ENCODE measurements around the gene DAB1. TPM values are rescaled to one million over a fixed set of nuclear protein-coding genes. Genes with fewer than 3 reads are reported as not detected.
A peak's percentile ranks its signal among the peaks of the same experiment; 100 is the strongest.

Gene DAB1
- total RNA-seq, 1 donor from 2014 or later, result not detected

DNA sequence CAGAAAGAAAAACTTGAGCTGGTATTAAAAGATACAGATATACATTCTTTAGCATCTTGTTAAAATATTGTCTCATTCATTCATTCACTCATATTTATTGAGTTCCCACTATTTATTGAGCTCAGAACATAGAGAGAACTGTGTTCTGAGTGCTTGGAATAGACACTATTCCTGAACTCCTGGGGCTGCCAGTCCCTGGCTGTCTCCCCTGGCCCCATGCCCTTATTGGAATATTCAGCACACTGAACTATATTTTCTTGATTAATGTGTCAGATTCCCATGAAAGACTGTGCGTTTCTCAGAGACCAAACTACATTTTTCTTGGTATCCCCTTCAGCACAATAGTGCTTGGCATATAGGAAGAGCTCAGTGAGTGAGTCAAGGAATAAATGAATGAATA is 44.0 kb upstream of the DAB1 start:
- Mint-ChIP-seq H3K4me3 (ENCODE audit: unreplicated experiment) (no peak overlapping the region), H3K36me3 (ENCODE audit: low read depth) (no peaks in the 10 kb centered on the region), H3K9me3 (ENCODE audit: low read depth) (no peaks in the 10 kb centered on the region), H3K4me1 (ENCODE audit: low read depth) (peaks cover 42% of the 10 kb centered on the region), H3K27me3 (ENCODE audit: low read depth) (no peaks in the 10 kb centered on the region), H3K27ac (ENCODE audit: unreplicated experiment) (peak overlapping the region; percentile 38)
- DNase-seq (ENCODE audit: low spot score), result no peak
- TF ChIP-seq, protein P1, sequence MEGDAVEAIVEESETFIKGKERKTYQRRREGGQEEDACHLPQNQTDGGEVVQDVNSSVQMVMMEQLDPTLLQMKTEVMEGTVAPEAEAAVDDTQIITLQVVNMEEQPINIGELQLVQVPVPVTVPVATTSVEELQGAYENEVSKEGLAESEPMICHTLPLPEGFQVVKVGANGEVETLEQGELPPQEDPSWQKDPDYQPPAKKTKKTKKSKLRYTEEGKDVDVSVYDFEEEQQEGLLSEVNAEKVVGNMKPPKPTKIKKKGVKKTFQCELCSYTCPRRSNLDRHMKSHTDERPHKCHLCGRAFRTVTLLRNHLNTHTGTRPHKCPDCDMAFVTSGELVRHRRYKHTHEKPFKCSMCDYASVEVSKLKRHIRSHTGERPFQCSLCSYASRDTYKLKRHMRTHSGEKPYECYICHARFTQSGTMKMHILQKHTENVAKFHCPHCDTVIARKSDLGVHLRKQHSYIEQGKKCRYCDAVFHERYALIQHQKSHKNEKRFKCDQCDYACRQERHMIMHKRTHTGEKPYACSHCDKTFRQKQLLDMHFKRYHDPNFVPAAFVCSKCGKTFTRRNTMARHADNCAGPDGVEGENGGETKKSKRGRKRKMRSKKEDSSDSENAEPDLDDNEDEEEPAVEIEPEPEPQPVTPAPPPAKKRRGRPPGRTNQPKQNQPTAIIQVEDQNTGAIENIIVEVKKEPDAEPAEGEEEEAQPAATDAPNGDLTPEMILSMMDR (IDR thresholded peaks at IDR 0.05), result no peak

DNA sequence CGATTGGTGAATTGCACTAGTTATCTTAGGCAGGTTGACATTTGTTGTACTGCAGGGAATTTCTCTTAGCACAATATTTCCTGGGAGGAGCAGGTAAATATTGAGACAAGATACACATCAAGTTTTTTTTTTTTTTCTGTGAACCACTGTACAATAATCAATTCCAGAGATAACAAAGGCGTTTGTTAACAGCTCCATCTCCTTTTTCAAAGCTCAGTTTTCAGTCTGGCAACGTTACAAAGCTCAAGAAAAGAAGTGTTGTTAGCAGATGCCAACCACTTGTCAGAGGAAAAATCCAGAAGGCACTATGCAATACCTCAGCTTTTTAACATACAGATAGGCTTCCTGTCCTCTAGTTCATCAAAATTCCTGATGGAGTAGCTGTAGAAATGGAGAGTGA is 40.9 kb upstream of the DAB1 start:
- Mint-ChIP-seq H3K4me1 (ENCODE audit: low read depth) (peaks cover 32% of the 10 kb centered on the region), H3K9me3 (ENCODE audit: low read depth) (no peaks in the 10 kb centered on the region), H3K4me3 (ENCODE audit: unreplicated experiment) (no peak overlapping the region), H3K36me3 (ENCODE audit: low read depth) (no peaks in the 10 kb centered on the region), H3K27ac (ENCODE audit: unreplicated experiment) (no peak overlapping the region), H3K27me3 (ENCODE audit: low read depth) (no peaks in the 10 kb centered on the region)
- TF ChIP-seq, protein P1 (IDR thresholded peaks at IDR 0.05), result no peak
- no peak for DNase-seq (ENCODE audit: low spot score)

- H3K4me1 Mint-ChIP-seq (ENCODE audit: low read depth), result peaks cover 19% of the 10 kb centered on the region
- no peak for DNase-seq (ENCODE audit: low spot score)
- no peak overlapping the region for H3K4me3 Mint-ChIP-seq (ENCODE audit: unreplicated experiment)
- no peaks in the 10 kb centered on the region for H3K27me3 Mint-ChIP-seq (ENCODE audit: low read depth)
- H3K9me3 Mint-ChIP-seq (ENCODE audit: low read depth), result no peaks in the 10 kb centered on the region
- H3K36me3 Mint-ChIP-seq (ENCODE audit: low read depth), result no peaks in the 10 kb centered on the region
- TF ChIP-seq, protein P1 (IDR thresholded peaks at IDR 0.05), result no peak
- no peak overlapping the region for H3K27ac Mint-ChIP-seq (ENCODE audit: unreplicated experiment)
Observed at GRCh38 chr1:57463343-57463742, 39.5 kb upstream of the DAB1 start.

DNA sequence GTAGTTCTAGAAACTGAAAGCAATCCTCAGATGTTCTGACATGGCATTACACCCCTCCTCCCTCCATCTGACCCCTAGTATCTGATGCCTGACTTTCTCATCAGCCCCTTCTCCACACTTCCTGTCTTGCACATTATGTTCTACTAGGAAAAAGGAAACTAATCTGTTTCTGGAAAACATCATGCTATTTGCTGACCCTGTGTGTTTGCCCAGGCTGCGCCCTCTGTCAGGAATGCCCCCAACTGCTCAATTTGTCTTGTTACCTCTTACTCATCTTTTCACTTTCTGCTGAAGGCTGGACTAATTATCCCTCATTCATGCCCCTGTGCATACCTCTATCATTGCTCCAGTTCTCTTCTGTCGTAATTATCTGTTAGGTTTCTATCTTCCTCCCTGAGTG is 37.5 kb upstream of the DAB1 start:
- no peak for DNase-seq (ENCODE audit: low spot score)
- Mint-ChIP-seq H3K9me3 (ENCODE audit: low read depth) (peaks cover 7% of the 10 kb centered on the region), H3K4me1 (ENCODE audit: low read depth) (peaks cover 9% of the 10 kb centered on the region), H3K27me3 (ENCODE audit: low read depth) (no peaks in the 10 kb centered on the region), H3K36me3 (ENCODE audit: low read depth) (peaks cover 4% of the 10 kb centered on the region), H3K4me3 (ENCODE audit: unreplicated experiment) (no peak overlapping the region), H3K27ac (ENCODE audit: unreplicated experiment) (no peak overlapping the region)
- TF ChIP-seq, protein P1 (IDR thresholded peaks at IDR 0.05), result no peak

DNA sequence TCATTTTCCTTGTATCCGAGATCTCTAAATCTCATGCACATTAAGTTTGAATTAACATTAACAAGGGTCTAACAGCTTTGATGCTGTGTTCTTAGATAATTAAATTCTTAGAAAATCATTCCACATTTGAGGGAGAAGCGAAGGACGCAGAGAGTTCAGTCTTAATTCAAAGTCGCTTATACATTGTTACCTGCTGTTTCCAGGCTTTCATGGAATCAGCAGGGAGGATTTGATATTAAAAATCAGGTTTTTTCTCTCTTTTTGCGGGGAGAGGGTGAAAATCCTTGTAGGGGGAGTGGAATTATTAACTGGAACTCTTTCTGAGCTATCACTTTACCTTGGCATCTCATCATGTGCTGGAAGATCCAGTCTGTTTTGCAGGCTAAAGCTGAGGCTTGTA is 27.7 kb upstream of the DAB1 start:
- TF ChIP-seq, protein P1 (IDR thresholded peaks at IDR 0.05), result no peak
- no peak for DNase-seq (ENCODE audit: low spot score)
- peaks cover 3% of the 10 kb centered on the region for H3K9me3 Mint-ChIP-seq (ENCODE audit: low read depth)
- no peaks in the 10 kb centered on the region for H3K4me1 Mint-ChIP-seq (ENCODE audit: low read depth)
- no peak overlapping the region for H3K27ac Mint-ChIP-seq (ENCODE audit: unreplicated experiment)
- no peak overlapping the region for H3K4me3 Mint-ChIP-seq (ENCODE audit: unreplicated experiment)
- H3K27me3 Mint-ChIP-seq (ENCODE audit: low read depth), result peaks cover 25% of the 10 kb centered on the region
- H3K36me3 Mint-ChIP-seq (ENCODE audit: low read depth), result peaks cover 5% of the 10 kb centered on the region
